ENCODE measurements around the gene PSG6.
"Not testable (repeated sequence)": the region's sequence is repeated elsewhere in the genome, so short reads cannot be mapped to it uniquely, and the experiment has no call there.

The PSG6 gene

DNA sequence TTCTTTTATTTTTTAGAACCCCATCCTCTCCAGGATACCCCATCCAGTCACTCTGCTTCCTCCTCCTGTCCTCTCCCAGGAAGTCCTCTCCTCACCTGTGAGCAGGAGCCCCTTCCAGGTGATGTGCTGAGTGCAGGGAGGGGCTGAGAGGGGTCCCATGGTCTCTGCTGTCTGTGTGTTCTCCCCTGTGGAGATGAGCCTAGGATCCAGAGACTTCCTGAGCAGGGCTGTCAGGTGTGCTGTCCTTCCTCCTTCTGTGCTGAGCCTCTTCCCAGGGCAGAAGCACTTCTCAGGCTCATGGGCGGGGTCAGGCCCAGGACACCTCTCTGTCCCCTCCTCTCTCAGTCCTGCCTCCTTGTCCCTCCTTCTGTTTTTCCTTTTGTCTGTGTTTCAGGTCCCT lies at the start of gene PSG6:
Gene PSG6, minus strand, starts transcription at position 261 of the 400 bp plus-strand sequence. Its CDS starts 102 bp downstream, at position 159.
- DNase-seq (ENCODE audit: low read depth, low spot score); H3K4me3 ChIP-seq (ENCODE audit: low read depth, low read length); POLR2A ChIA-PET: not testable (repeated sequence)
- CTCF ChIA-PET, result interaction anchor here (1.4 kb wide), 1 partner anchor 12 kb away, joined by 3 read pairs; no protein-coding TSS in a partner anchor

DNA sequence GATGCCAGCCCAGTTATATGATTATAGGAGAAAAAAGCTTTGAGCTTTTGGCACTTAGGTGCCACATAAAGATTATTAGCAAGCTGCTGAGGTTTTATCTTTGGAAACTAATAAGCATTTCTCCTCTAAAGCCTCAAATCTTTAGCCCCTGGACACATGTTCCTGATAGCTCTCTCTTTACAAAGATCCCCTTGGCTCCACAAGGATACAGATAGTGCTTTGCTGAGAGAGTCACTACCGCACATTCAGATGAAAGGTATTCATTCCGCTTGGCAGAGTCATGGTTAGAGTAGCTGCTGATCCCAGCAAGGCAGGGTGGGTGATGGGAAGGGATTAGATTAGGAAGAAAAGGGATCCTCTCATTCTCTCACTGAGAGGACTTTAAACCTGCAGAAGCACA lies 47.5 kb upstream of the PSG6 start:
- POLR2A ChIA-PET, result interaction anchor here (0.8 kb wide), 1 partner anchor 56 kb away, joined by 3 read pairs; no protein-coding TSS in a partner anchor
- no peak for TF ChIP-seq CTCF (IDR thresholded peaks at IDR 0.05; ENCODE audit: insufficient read depth, low read length, missing control alignments)
- H3K4me3 ChIP-seq (ENCODE audit: low read depth, low read length), result no peak overlapping the region
- peak; percentile 42 for DNase-seq (ENCODE audit: low read depth, low spot score)
- CTCF ChIA-PET, result no interaction called here

DNA sequence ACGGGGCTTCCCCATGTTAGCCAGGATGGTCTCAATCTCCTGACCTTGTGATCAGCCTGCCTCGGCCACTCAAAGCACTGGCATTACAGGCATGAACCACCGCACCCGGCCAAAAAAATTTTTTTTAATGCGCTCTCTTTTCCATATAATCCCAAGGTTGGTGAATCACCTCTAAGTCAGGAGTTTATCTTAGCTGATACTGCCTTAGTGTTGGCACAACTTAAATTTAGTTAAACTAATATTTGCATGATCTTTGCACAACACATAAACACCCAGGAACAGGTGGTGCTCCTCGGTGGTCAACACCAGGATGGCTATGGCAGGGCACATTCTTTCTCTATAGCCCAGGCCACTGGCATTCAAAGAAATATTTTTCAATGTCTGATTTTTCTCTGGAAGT lies 43.4 kb upstream of the PSG6 start:
- CTCF ChIA-PET, result no interaction called here
- POLR2A ChIA-PET, result no interaction called here
- H3K4me3 ChIP-seq (ENCODE audit: low read depth, low read length), result no peak overlapping the region
- TF ChIP-seq CTCF (IDR thresholded peaks at IDR 0.05; ENCODE audit: insufficient read depth, low read length, missing control alignments), result no peak
- no peak for DNase-seq (ENCODE audit: low read depth, low spot score)

- CTCF ChIA-PET, POLR2A ChIA-PET: not testable (repeated sequence)
Observed at GRCh38 chr19:42952126-42952525, 34.4 kb upstream of the PSG6 start.

GRCh38 chr19:42951476-42951875 lies 33.8 kb upstream of the PSG6 start:
- CTCF ChIA-PET; DNase-seq (ENCODE audit: low read depth, low spot score); H3K4me3 ChIP-seq (ENCODE audit: low read depth, low read length); POLR2A ChIA-PET: not testable (repeated sequence)

More at GRCh38 chr19:42952126-42952525, 34.4 kb upstream of the PSG6 start:
- DNase-seq (ENCODE audit: low read depth, low spot score); H3K4me3 ChIP-seq (ENCODE audit: low read depth, low read length): not testable (repeated sequence)

- peak; percentile 27 for TF ChIP-seq CTCF (IDR thresholded peaks at IDR 0.05; ENCODE audit: insufficient read depth, low read length, missing control alignments)
- ChIA-PET POLR2A (no interaction called here), CTCF (interaction anchor here (0.6 to 1.6 kb wide), 4 partner anchors 11 to 142 kb away, joined by 3 to 5 read pairs (median 3); no protein-coding TSS in a partner anchor)
- no peak overlapping the region for H3K4me3 ChIP-seq (ENCODE audit: low read depth, low read length)
- no peak for DNase-seq (ENCODE audit: low read depth, low spot score)
Observed at GRCh38 chr19:42942187-42942789, 24.6 kb upstream of the PSG6 start.

DNA sequence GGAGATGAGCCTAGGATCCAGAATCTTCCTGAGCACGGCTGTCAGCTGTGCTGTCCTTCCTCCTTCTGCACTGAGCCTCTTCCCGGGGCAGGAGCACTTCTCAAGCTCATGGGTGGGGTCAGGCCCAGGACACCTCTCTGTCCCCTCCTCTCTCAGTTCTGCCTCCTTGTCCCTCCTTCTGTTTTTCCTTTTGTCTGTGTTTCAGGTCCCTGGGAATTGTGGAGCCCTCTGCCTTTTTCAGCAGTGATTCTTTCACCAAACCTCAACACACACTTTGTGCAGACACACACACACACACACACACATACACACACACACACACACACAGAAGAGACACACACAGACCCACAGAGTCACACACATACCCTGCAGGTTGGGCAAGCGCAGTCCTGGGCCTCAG lies 19.4 kb upstream of the PSG6 start, which contains the start of gene PSG7:
Gene PSG7, minus strand, starts transcription at position 101 of the 400 bp plus-strand sequence. CDS start 131 bp downstream, outside the sequence.
- CTCF ChIA-PET, POLR2A ChIA-PET: not testable (repeated sequence)

DNA sequence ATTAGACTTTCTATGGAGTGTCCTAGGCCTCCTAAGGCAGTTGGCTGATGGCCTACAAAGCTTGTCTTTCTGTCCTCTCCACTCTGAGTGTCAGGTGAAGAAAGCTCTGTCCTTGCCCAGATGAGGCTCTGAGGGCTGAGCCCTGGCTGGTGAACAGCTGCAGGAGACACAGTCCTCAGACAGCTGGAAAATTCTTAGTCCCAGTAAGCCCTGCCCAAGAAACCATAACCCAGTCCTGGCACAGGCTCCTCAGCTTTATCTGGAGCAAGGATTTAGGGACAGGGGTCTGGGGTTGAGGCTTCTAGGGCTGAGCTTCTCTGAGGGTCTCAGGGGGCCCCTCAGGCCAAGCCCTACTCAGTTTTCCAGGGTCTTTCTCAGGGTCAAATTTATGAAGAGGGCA lies 17.0 kb upstream of the PSG6 start:
- POLR2A ChIA-PET; H3K4me3 ChIP-seq (ENCODE audit: low read depth, low read length); DNase-seq (ENCODE audit: low read depth, low spot score): not testable (repeated sequence)
- CTCF ChIA-PET, result interaction anchor here (1.2 kb wide), 1 partner anchor 142 kb away, joined by 4 read pairs; no protein-coding TSS in a partner anchor

More for the DNA sequence above, 19.4 kb upstream of the PSG6 start, which contains the start of gene PSG7:
- DNase-seq (ENCODE audit: low read depth, low spot score); H3K4me3 ChIP-seq (ENCODE audit: low read depth, low read length): not testable (repeated sequence)

DNA sequence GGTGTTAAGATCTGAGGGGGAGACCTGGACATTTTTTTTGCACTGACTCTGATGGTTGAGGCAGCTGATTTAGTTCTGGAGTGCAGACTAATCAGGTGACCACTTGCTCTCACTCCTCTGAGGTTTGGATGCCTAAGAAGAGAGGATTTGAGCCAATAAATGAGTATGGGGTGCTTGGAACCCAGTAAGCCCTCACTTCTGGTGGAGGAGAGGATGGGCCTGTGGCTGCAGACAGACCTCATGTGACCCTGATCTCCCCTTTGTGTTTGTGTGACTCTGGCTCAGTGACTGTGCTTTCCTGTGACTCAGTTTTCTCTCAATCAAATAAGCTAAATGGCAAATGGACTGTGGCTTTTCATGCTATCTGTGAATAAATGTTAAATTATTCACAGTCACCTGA lies 16.5 kb upstream of the PSG6 start:
- H3K4me3 ChIP-seq (ENCODE audit: low read depth, low read length); POLR2A ChIA-PET; DNase-seq (ENCODE audit: low read depth, low spot score): not testable (repeated sequence)
- CTCF ChIA-PET, result interaction anchor here (1.2 kb wide), 2 partner anchors 11 to 142 kb away, joined by 3 to 4 read pairs; no protein-coding TSS in a partner anchor

GRCh38 chr19:42933412-42933811 lies 15.7 kb upstream of the PSG6 start:
- DNase-seq (ENCODE audit: low read depth, low spot score); POLR2A ChIA-PET: not testable (repeated sequence)

DNA sequence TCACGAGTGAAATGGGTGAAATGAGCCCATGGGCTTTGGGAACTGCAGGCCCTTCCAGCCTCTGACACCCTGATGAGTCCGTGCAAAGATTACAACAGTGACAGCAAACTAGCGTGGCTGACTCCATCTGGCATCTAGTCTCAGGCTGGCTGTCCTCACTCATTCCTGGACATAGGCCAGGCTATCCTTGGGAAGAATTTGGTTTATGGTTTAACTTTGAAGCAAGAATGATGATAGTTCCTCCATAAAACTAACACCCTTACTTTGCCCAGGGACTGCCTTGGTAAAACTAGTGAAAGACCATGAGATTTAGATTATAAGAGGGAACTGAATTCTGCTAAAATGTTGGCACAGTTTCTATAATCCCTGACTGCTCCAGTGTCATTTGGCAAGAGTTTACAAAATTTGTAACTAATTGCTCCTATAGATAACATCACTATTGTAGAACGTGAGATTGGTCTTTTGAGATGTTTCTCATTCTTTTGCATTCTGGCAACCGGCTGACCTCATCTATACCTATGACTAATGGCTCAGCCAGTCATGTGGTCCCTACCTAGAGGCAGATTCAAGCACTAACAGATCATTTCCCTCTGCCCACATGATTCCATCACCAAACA lies 14.9 kb upstream of the PSG6 start:
- CTCF ChIA-PET, result interaction anchor here (0.7 to 1.5 kb wide), 6 partner anchors 9 to 102 kb away, joined by 3 to 5 read pairs (median 4); partner anchors contain the start of gene PSG11
- H3K4me3 ChIP-seq (ENCODE audit: low read depth, low read length); POLR2A ChIA-PET: not testable (repeated sequence)
- peak; percentile 86 for DNase-seq (ENCODE audit: low read depth, low spot score)

More at GRCh38 chr19:42933412-42933811, 15.7 kb upstream of the PSG6 start:
- H3K4me3 ChIP-seq (ENCODE audit: low read depth, low read length), result not testable (repeated sequence)
- CTCF ChIA-PET, result interaction anchor here (1.2 kb wide), 2 partner anchors 10 to 141 kb away, joined by 3 to 4 read pairs; no protein-coding TSS in a partner anchor

Data from AG04449 (cell line).